ENCODE results near the gene METTL8.

- TF ChIP-seq POLR2A (IDR thresholded peaks at IDR 0.05) (no peak), CTCF (IDR thresholded peaks at IDR 0.05) (no peak)
Measured at GRCh38 chr2:171451074-171451473, 17.3 kb upstream of the METTL8 start.
